Dermis blood vessel endothelial cell (primary cell): ENCODE data around the gene CLCN2. TPM values are rescaled to one million over a fixed set of nuclear protein-coding genes. Genes with fewer than 3 reads are reported as not detected.

ENCODE experiments used
- DNase-seq: peaks from one replicate; pipeline ENCODE4 v3.0.0; 2010
- total RNA-seq: library from RNA; depleted of rRNA; stranded (reverse); fragments of >200 nt; gene quantifications from 2 replicates; pipeline ENCODE4 v1.2.3, GENCODE V29; 2014

Gene CLCN2
- total RNA-seq, 1 donor from 2014 or later, result 5.4 TPM

DNA sequence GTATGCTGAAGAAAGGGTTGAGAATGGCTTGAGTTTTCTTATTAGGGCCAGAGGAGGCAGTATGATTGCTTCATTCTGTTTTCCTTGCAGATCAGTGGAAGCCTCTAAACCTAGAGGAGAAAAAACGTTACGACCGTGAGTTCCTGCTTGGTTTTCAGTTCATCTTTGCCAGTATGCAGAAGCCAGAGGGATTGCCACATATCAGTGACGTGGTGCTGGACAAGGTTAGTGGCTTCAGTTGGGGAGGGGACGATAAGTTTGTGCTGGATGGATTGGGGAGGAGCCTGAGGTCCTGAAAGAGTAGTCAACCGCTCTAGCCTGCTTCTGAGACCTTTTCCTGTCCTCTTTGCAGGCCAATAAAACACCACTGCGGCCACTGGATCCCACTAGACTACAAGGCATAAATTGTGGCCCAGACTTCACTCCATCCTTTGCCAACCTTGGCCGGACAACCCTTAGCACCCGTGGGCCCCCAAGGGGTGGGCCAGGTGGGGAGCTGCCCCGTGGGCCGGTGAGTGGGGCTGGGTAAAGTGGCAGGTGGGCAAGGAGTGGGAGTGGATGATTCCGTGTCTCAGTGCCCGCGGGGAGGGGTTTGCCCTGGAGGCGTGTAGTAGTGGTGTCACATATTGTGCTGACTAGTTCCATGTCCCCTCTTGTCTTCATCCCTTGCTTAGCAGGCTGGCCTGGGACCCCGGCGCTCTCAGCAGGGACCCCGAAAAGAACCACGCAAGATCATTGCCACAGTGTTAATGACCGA lies 38.5 kb downstream of the CLCN2 start:
- no peak for DNase-seq

DNA sequence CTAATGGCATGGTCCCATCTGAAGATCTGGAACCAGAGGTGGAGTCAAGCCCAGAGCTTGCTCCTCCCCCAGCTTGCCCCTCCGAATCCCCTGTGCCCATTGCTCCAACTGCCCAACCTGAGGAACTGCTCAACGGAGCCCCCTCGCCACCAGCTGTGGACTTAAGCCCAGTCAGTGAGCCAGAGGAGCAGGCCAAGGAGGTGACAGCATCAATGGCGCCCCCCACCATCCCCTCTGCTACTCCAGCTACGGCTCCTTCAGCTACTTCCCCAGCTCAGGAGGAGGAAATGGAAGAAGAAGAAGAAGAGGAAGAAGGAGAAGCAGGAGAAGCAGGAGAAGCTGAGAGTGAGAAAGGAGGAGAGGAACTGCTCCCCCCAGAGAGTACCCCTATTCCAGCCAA lies 39.7 kb downstream of the CLCN2 start:
- DNase-seq, result no peak

DNA sequence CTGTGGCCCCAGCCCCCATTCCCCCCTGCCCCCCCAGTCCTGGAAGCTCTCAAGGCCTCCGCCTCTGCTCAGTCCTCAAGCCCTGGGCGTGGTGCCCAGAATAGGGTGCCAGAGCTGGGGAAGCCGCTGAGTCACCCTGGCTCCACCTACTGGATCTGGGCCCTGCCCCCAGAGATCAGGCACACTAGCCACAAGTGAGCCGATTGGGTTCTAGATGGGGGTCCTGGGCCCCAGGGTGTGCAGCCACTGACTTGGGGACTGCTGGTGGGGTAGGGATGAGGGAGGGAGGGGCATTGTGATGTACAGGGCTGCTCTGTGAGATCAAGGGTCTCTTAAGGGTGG lies 41.3 kb downstream of the CLCN2 start:
- DNase-seq, result peak; percentile 96

DNA sequence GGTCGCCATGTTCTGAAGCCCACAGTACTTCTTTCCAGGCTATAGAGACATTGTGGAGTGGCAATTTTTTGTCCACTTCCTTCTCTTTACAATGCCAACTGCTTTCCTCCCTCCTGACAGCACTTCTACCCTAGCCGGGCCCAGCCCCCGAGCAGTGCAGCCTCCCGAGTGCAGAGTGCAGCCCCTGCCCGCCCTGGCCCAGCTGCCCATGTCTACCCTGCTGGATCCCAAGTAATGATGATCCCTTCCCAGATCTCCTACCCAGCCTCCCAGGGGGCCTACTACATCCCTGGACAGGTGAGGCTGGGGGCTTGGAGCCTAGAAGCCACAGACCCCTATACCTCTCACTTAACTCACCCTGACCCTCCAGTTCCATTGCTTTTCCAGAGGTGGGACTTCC lies 44.2 kb downstream of the CLCN2 start:
- no peak for DNase-seq

DNA sequence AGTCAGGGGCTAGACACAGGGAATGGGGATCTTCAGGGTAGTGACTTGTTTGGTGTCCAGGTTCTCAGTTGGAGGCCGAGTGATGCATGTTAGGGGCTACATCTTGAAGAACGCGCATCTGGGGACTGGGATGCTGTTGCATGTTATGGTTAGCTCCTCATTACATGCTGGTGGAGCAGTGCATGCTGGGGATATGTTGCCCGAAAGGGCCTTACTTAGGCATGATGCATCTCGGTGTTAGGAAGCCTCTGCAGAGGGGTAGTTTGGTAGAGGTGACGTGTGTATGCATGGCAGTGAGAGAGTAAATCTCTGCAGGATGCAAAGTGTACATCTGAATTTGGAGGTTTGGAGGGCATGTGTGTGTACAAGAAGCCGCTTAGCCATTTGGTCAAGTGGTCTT lies 44.6 kb downstream of the CLCN2 start:
- no peak for DNase-seq

DNA sequence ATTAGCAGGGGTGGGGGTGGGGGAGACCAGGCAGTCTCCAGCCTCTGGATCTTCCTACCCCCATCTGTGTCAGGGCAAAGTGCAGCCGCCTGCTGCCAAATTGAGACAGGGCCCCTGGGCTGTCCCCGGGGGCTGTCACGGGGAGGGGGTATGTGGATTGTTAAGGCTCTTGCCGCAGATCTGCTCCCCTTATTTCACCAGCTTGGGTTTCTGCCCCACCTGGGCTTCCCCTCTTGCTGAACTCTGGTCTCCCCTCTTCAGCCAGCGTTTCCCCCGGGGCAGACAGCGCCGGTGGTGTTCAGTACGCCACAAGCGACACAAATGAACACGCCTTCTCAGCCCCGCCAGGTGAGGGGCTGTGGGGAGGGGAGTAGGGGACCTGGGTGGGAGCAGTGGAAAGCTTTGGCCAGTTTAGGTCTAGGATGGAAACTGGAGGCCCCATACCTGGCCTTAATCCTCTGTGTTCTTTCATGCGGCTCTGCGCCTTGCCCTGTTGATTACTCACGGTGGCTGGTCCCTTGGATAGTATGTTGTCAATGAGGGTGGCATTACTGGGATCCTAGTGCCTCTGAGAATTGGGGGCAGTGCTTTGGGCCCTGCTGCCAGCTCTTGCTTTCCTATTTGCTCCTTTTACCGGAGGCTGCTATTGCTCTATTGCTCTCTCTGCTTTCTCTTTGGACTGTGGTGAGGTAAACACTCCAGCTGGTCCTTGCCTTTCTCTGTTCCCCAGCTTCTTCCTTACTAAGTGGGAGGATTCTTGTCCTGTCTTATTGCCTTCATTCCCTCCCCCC lies 45.3 kb downstream of the CLCN2 start:
- DNase-seq, result peak; percentile 23

DNA sequence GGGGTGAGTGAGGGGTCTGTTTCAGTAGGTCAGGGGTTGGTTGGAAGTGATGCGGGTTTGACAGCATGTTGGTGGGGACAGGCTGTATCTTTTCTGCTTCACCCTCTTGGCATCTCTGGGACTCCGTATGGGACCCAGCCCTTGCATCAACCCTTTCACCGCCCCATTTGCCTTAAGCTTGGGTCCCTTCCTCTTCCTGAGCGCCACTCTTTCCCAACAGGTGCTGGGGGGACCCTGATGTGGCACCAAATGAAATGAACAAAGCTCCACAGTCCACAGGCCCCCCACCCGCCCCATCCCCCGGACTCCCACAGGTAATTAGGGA lies 45.9 kb downstream of the CLCN2 start:
- no peak for DNase-seq

DNA sequence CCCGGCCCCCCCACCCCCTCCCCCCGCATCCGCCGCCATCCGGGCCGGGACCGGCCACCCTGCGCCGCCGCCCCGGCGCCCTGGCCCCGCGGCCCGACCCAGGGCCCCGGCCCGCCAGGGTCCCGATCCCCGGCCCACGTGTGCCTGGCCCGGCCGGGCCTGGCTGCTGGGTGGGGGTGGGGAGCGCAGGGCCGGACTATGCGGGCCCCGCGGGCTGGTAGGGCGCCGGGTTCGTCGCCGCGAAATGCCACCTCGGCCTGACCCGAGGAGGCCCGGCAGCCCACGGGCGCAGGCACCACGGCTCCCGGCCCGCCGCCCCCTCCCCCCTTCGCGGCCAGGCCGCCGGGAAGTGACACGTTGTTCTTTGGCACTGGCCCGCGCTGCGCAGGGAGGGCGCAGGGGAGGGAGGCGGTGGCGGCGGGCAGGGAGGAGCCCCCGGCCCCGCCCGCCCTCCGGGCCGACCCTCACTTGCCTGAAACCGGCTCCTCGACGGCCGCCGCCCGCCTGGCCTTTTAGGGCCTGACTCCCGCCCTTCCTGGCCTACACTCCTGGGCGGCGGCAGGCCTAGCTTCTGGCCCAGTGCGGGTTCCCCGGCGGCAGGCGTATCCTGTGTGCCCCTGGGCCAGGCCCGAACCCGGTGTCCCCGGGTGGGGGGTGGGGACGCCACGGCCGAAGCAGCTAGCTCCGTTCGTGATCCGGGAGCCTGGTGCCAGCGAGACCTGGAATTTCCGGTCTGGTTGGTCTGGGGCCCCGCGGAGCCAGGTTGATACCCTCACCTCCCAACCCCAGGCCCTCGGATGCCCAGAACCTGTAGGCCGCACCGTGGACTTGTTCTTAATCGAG lies 46.5 kb downstream of the CLCN2 start:
- peak; percentile 91 for DNase-seq

DNA sequence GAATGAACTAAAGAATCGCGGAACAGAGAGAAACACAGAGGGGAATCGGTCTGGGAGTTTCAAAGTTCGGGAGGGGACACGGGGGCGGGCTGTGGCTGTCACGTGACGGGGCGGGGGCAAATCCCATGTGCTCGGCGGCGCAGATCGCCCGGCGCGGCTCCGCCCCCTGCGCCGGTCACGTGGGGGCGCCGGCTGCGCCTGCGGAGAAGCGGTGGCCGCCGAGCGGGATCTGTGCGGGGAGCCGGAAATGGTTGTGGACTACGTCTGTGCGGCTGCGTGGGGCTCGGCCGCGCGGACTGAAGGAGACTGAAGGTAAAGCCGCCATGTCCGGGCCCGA lies 47.1 kb downstream of the CLCN2 start, which contains the start of gene EIF4G1:
Gene EIF4G1, plus strand, starts transcription at position 244 of the 337 bp plus-strand sequence. CDS start 1,191 bp downstream, outside the sequence.
- DNase-seq, result peak; percentile 97

DNA sequence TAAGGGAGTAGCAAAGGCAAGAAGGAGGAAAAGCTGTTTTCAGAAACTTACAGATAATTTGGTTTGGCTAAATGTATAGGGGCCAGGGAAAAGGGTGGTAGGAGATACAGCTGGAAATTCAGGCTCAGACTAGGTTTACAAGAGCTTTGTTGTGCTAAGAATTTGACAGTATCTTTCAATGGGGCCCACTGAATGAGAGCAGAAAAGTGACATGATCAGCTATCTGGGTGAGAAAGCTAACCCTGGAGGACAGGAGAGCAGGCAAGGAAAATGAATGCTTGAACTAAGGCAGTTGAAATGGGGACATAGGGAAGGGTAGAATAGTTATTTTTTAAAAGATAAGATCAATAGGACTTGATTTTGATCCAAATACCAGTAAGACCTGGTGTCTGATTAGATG lies 49.8 kb downstream of the CLCN2 start:
- DNase-seq, result no peak

DNA sequence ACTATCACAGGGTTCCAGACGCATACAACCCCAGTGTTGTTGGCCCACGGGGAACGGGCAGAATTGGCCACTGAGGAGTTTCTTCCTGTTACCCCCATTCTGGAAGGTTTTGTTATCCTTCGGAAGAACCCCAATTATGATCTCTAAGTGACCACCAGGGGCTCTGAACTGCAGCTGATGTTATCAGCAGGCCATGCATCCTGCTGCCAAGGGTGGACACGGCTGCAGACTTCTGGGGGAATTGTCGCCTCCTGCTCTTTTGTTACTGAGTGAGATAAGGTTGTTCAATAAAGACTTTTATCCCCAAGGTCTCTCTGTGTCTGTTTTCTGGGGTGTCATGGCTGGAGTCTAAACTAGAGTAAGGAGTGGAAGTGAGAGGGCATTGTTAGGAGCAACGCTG lies 52.7 kb downstream of the CLCN2 start:
- DNase-seq, result no peak

DNA sequence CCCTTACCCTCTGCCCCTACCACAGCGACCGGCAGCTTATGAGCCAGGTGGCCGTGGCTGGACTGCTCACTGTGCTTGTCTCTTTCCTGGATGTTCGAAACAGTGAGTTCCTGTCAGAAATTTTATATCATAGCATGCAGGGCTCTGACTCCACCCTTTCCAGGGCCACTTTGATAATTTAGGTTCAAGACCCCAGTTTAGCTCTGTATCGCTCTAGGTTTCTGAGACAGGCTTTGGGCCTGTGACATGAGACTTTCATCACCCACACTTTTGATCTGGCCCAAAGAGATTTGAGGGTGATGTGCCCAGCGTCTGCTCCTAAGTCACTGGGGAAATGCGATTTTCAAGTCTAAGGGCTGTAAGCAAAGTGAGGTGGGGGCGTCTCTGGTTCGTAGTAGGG lies 53.5 kb downstream of the CLCN2 start:
- DNase-seq, result no peak

DNA sequence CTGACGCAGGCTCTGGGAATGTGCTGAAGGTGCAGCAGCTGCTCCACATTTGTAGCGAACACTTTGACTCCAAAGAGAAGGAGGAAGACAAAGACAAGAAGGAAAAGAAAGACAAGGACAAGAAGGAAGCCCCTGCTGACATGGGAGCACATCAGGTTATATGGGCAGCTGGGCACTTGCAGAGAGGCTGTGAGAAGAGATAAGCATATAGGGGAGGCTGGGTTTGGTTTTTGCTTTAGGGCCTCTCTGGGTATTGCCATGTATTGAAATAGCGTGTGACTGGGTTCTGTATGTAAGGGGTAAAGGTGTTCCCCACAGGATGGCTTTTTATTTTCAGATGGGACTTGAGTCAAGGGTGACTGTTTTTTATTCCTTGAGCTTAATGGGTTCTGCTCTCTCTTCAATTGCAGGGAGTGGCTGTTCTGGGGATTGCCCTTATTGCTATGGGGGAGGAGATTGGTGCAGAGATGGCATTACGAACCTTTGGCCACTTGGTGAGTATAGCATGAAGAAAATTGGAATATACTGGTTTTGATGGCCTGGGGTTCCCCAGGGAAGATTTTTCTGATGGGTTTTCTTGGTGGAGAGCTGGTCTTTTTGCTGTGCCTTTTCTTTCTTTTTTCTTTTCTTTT lies 54.9 kb downstream of the CLCN2 start:
- no peak for DNase-seq

DNA sequence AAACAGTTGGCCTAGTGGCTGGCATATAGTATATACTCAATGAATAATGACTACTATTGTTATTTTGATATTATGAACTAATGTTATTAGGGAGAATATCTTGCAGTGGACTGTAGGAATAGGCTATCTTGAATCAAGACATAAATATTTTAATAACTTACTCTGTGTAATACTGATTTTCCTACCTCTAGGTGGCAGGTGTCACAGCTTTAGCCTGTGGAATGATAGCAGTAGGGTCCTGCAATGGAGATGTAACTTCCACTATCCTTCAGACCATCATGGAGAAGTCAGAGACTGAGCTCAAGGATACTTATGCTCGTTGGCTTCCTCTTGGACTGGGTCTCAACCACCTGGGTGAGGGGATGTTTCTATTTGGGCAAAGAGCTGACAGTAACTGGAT lies 55.8 kb downstream of the CLCN2 start:
- DNase-seq, result peak; percentile 59

DNA sequence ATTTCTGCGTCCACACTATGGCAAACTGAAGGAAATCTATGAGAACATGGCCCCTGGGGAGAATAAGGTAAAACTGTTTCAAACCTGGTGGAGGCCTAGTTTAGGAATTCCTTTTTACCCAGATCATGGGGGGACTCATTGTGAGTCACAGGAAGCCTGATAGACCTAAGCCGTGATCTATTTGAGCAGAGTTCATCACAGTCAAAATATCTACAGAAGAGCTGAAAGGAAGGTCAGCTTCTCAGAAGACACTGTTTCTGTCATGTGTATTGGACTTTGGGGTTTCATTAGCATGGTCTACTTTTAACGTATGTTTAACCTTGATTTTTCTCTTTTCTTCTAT lies 61.1 kb downstream of the CLCN2 start:
- peak; percentile 60 for DNase-seq

DNA sequence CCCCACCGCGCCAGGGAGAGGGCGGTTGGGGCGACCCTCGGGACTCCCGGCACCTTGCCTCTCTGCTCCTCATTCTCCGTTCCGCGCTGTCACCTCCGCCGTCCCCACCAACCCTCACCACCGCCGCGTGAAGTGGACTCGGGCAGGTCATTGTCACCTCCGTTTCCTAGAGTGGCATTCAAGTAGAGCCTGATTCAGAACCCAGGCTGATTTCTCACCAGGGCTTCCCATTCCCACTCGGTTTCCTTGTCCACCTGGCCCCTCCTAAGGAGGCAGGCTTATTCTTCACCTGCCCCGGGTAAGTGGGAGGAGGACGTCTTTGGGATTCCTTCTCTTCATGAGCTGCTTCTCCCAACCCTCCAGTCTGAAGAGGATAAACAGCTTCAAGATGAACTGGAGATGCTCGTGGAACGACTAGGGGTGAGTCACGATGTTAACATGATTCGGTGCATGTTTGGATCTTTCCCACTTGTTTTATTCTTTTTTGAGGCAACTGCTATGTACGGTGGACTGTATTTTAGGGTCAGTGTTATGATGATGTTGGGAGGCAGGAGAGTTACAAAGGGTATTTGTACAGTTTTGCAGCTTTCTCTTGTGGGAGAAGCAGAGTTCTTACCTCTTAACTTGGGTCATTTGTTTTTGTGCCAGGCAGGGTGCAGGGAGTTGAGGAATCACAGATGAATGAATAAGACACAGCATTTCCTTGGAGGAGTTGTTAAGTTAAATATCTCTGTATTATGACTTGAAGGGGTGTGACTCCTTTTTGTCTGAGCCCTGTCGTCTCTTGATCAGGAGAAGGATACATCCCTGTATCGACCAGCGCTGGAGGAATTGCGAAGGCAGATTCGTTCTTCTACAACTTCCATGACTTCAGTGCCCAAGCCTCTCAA lies 61.7 kb downstream of the CLCN2 start:
- DNase-seq, result peak; percentile 51

DNA sequence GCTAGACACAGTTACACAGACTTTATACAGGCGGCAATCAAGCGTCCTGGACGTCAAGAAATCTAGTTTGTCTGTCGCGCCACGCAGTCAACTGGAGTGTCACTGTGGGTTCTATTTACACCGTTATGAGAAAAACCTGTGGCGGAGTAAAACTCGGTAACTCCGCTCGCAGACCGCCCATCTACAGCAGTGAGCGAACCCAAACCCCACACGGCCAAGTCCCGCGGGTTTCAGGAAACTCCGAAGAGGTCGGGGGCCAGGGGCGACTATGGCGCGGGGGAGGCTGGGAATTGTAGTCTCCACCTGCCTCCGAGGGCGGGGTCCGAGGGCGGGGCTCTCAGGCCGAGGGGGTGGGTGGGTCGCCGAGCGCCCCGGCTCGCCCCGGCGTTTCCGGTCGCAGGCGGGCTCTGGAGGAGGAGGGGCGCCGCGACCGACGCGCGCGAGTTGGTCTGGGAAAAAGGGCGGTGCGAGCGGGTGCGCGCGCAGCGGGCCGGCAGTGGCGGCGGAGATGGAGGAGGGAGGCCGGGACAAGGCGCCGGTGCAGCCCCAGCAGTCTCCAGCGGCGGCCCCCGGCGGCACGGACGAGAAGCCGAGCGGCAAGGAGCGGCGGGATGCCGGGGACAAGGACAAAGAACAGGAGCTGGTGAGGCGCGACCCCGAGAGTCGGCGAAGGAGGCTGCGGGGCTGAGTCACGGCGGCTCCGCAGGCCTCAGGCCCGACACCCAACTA lies 62.5 kb downstream of the CLCN2 start, which contains the start of gene PSMD2:
Gene PSMD2, plus strand, starts transcription at position 483 of the 729 bp plus-strand sequence. Its CDS starts 26 bp downstream, at position 509.
- peak; percentile 97 for DNase-seq

DNA sequence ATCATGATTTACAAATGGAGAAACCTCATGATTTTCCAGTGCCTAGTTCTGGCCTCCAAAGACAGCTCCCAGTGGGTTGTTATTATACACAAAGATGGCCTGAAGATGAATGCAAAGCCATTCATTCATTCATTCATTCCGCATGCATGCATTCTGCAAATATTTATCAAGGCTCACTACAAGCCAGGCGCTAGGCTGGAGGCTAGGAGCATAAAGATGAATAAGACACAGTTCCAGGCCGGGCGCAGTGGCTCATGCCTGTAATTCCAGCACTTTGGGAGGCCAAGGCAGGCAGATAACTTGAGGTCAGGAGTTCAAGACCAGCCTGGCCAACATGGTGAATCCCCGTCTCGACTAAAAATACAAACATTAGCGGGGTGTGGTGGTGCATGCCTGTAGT lies 64.8 kb downstream of the CLCN2 start:
- no peak for DNase-seq
